HCEC 1CT (cell line): ENCODE results near the gene FANCM.

ENCODE experiments used
- DNase-seq: peaks from one replicate; pipeline ENCODE4 v3.0.0-alpha.2; 2017

FANCM gene

GRCh38 chr14:45247427-45247826 is 111.7 kb downstream of the FANCM start:
- no peak for DNase-seq

GRCh38 chr14:45249856-45250575 is 114.3 kb downstream of the FANCM start:
- peak; percentile 93 for DNase-seq
